Activated CD8-positive, alpha-beta memory T cell treated with anti-CD3 and anti-CD28 coated beads for 1 hour (primary cell): Measurements from ENCODE around the gene TAS2R41.

Experiments used
- DNase-seq, 2 donors: peaks; one replicate each; pipeline ENCODE4 v3.0.0-alpha.2; 2020; ENCODE audit warnings: low read depth in 1 of 2; ENCODE audit errors: extremely low read depth in 1 of 2

TAS2R41 gene, protein sequence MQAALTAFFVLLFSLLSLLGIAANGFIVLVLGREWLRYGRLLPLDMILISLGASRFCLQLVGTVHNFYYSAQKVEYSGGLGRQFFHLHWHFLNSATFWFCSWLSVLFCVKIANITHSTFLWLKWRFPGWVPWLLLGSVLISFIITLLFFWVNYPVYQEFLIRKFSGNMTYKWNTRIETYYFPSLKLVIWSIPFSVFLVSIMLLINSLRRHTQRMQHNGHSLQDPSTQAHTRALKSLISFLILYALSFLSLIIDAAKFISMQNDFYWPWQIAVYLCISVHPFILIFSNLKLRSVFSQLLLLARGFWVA

GRCh38 chr7:143477501-143478150, at the start of gene TAS2R41:
TAS2R41 (plus strand) TSS chr7:143477873; CDS start chr7:143477873, 0 bp downstream.
- DNase-seq: no peak

- no peak for DNase-seq
Measured at GRCh38 chr7:143429770-143430698, 47.6 kb upstream of the TAS2R41 start.

DNA sequence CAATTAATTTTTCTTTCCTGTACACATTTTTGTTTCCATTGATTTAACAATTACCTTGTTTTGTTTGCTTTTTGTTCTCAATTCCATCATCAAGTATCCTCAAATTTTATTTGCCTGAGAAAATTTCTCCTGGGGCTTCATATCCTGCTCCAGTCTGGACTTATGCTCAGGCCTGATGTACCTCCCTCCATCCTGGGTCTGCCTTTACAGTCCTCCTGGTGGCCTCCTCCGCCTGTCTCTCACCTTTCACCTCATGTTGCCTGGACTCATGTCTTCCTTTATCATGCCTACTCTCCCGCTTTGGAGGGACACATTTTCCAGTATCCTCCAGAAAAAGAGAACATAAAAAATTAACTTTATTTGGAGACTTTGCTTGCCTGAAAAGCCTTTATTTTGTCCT, 46.6 kb upstream of the TAS2R41 start:
- no peak for DNase-seq

GRCh38 chr7:143433759-143434158, 43.9 kb upstream of the TAS2R41 start:
- no peak for DNase-seq

GRCh38 chr7:143434660-143435059, 43.0 kb upstream of the TAS2R41 start:
- no peak for DNase-seq

GRCh38 chr7:143435266-143435665, 42.4 kb upstream of the TAS2R41 start:
- DNase-seq: no peak

DNA sequence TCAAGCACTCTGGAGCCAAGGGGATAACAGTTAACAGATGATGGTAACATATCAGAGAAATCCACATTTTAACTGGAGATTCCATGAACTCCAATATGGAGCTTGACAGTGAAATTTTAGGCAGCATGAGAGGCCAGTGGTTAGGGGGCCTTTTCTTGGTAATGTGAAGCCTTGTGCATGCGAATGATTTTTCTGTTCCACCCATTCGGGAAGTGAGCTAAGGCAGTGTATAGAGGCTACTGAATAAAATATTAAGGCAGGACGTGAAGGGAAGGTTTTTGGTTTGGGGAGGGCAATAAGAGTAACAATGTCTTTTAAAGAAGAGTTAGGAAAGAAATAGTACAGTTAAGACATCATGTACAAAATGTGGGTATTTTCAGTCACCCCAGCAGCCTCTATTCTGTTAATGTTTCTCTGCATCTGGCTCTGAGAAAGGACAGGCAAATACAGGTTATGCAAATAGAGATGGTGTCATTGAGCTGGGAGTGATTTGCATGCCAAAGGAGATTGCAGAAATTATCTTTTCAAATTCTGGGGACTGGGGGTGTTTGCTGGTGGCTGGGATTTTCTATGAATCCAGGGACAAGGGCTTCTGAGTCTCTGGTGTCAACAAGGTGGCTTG, 41.2 kb upstream of the TAS2R41 start:
- no peak for DNase-seq

GRCh38 chr7:143437578-143437977, 40.1 kb upstream of the TAS2R41 start:
- DNase-seq: no peak

DNA sequence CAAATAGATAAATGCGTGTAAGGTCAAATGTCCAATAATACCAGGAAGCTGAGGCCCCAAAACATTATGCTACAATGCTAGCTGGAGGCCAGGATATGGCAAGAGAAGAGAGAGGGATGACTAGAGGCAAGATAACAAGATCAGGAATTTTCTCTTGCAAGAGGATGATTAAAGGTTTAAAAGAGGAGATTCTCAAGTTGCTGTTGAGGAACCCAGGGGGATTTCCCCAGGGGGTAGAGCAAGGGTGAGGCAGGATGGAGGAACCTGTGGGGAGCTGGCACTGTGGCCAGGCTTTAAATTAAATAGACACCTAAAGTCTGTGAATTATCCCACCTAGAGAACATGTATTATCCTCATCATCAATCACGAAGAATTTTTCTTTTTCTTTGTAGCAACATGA, 37.8 kb upstream of the TAS2R41 start:
- DNase-seq: no peak

- DNase-seq: no peak
Measured at GRCh38 chr7:143443153-143443552, 34.5 kb upstream of the TAS2R41 start, which contains the start of gene TAS2R60. TAS2R60 (plus strand) TSS chr7:143443453; CDS start chr7:143443453, 0 bp downstream.

GRCh38 chr7:143444063-143444782, 33.5 kb upstream of the TAS2R41 start:
- DNase-seq: no peak

- no peak for DNase-seq
Measured at GRCh38 chr7:143444785-143445184, 32.9 kb upstream of the TAS2R41 start.

- DNase-seq: no peak
Measured at GRCh38 chr7:143447466-143447865, 30.2 kb upstream of the TAS2R41 start.

GRCh38 chr7:143448429-143448828, 29.2 kb upstream of the TAS2R41 start:
- no peak for DNase-seq

- DNase-seq: no peak
Measured at GRCh38 chr7:143449793-143450192, 27.9 kb upstream of the TAS2R41 start.

- DNase-seq: no peak
Measured at GRCh38 chr7:143451122-143451521, 26.6 kb upstream of the TAS2R41 start.

DNA sequence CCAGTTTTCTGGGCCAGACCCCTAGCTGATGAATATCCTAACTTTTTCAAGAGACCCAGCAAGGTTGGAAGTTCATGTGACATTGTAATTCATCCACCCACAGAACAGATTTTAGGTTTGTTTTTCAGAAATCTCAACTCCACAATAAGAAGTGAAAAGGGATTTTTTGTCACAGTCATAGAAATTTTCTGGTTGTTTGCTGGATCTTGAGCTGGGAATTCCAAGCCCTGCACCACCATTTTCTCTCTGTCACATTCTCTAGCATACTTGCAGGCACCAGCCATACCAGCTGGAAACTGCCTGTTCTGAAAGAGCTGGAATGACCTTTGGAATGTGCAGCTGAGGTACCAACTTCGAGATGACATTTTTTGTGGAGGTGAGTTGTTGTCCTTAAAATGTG, 25.9 kb upstream of the TAS2R41 start:
- DNase-seq: no peak

DNA sequence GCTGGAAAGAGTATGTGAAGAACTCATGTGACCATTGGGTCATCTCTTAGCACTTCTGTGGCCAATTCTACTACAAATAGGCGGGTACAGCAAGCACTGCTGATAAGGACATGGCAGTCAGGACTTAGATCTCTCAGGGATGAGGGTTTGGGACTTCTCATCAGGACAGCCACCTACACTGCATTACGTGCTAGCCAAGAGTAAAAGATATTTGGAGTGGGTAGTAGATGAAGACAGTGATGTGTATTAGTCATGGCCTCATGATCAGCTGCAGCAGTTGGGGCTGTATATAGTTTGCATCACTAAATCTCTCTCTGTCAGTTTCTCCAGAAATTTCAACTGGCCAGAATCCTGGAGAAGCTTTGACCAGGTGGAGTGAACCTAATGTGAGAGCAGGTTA, 25.2 kb upstream of the TAS2R41 start:
- DNase-seq: no peak

- DNase-seq: no peak
Measured at GRCh38 chr7:143454091-143454680, 23.5 kb upstream of the TAS2R41 start.

DNA sequence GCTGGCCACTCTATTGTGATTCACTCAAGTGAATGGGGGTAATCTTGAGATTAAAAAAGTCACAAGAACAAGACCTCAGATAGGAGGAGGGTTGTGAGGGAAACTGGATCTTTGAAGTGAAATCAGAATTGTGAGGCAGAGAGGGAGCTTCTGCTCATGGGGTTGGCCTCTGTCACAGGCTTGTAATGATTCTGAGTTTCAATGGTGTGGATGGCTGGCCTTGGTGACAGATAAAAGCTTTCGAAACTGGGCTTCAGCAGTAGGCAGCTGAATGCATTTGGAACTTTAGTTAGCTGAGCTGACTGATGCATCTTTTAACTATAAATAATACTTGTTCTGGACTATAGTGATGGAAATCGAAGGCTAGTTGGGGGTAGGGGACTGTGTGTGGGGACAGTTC, 22.2 kb upstream of the TAS2R41 start:
- no peak for DNase-seq
